H54 (cell line): Measurements from ENCODE around the gene OR2J1.
A peak's percentile ranks its signal among the peaks of the same experiment; 100 is the strongest.
"Not testable (repeated sequence)": the region's sequence is repeated elsewhere in the genome, so short reads cannot be mapped to it uniquely, and the experiment has no call there.

Experiments
- DNase-seq: peaks from one replicate; pipeline ENCODE4 v3.0.0; 2011; ENCODE audit warnings: low spot score, mixed read lengths; ENCODE audit not compliant: insufficient read length
- FAIRE-seq: peaks from 3 replicates; lab custom pipeline; 2011; peaks lifted over from hg19 to GRCh38; lab: Jason Lieb, UNC
- POLR2A ChIP-seq: IDR thresholded peaks from 2 replicates; pipeline ENCODE4 v1.6.1; 2011; ENCODE audit warnings: low read depth, mild to moderate bottlenecking, low read length

OR2J1 gene

DNA sequence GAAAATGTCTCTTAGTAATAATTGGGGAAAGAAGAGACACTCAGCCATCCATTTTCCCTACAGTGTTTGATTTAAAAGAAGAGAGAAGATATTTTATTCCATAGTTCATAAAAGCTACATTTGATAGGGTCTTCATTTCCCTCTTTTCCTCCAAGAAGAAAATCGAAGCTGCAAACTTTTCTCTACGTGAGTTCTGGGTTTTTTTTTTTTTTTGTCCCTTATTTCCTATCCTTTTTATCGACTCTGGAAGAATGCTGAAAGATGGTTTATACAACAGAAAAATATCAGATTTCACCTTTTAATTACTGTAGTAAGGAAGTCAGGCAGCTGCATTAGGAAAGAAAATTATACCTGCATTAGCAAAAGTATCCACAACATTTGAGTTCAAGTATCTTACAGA lies at the start of gene OR2J1:
Gene OR2J1 (plus strand): TSS at position 301 of the 400 bp plus-strand sequence. CDS start 1,453 bp downstream, outside the sequence.
- no peak for TF ChIP-seq POLR2A
- DNase-seq (no peak), FAIRE-seq (no peak)

DNA sequence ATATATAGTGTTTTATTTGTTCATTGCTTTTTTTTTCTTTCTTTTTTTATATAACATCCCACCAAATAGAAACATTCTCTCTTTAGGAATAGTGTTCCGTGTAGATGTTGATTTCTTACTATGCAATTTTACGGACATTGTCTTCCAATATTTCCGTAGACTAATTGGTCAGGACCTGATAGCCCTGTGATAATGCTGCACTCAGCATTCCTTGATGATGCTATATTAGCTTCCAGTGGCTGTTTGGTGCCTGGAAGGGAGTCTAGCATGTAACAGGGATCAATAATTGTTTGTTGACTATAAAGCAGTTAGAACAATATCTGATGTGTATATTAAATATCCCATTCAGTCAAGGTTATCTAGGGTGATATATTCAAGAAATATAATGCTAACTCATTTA lies 47.6 kb upstream of the OR2J1 start:
- no peak for DNase-seq
- TF ChIP-seq POLR2A: no peak
- no peak for FAIRE-seq

DNA sequence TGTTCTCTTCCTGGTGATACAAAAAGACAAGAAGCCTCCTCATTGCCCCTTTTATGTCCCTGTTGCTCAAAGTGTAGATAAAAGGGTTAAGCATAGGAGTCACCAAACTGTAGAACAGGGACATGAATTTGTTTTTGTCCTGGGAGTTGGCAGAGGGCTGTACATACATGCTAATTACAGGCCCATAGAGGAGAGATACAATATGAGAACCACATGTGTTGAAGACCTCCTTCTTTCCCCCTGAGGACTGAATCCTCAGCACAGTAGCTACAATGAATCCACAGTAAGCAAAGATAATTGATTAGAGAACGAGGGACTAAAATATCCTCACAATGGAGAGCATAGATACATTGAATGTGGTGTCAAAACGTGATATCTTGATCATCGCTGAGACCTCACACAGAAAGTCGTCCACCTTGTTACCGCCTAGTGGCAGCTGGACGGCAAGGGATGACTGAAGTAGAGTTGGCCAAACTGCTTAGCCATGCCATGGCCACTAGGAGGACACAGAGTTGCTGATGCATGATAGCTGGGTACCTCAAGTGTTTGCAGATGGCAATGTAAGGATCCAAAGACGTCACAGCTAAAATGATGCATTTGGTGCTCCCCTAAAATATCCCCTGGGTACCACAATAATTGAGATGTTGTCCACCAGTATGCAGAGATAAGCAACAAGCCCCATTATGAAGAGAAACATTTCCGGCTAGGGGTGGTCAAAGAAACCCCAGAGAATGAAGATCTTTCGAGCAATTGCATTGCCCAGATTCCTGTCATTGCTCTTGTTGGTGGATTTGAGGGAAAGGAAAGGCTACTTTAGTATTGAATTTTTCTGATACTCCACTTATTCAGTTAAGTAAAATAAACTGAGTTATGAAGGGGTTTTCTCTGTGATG lies 27.2 kb upstream of the OR2J1 start:
- DNase-seq (peak; percentile 12), FAIRE-seq (peak; percentile 94)
- TF ChIP-seq POLR2A: no peak

DNA sequence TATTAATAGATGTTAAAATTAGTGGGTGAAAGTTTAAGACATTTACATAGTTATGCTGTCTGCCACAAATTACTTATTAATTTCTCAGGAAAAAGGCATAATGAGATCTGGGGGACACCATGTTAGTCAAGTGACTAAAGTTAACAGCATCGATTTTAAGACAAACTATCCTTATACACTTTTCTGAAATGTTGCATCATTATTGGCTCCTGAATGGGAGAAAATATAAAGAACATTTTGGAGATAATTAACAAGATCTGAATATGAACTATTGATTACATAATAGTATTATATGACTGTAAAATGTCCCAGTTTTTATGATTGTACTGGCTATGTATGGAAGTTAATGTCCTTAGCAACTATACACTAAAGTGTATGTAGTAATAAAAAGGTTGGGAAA lies 20.1 kb upstream of the OR2J1 start:
- FAIRE-seq (no peak), DNase-seq (no peak)
- TF ChIP-seq POLR2A: no peak

DNA sequence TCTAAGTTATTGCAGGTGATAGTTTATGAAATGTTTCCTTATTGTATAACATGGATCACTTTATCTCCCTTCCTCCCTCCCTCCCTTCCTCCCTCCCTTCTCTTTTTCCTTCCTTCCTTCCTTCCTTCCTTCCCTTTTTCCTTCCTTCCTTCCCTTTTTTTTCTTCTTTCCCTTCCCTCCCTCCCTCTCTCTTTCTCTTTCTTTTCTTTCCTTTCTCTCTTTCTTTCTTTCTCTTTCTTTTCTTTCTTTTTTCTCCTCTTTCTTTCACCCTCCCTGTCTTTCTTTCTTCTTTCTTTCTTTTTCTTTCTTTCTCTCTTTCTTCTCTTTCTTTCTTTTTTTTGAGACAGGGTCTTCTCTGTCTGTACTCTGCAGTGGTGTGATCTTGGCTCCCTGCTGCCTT lies 18.0 kb upstream of the OR2J1 start:
- TF ChIP-seq POLR2A: no peak
- DNase-seq (no peak), FAIRE-seq (no peak)

DNA sequence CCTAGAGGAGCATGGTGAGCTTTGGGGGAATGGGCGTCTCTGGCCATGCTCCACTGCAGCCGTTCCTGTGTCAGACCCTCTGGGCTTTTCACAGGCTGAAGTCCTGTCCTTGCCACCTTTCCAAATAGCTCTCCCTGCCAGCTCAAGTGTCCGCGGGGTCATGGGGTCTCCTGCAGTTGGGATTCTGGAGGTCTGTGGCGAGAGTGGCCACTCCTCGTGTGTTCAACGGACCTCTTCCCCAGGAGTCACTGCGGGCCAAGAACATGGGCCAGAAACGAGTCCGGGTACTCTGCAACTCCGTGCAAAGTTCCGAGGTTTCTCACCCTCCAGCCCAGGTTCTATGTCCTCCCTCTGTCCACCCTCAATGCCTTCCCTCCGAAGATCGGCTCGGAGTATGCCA lies 16.8 kb upstream of the OR2J1 start:
- FAIRE-seq (no peak), DNase-seq (no peak)
- TF ChIP-seq POLR2A: no peak

DNA sequence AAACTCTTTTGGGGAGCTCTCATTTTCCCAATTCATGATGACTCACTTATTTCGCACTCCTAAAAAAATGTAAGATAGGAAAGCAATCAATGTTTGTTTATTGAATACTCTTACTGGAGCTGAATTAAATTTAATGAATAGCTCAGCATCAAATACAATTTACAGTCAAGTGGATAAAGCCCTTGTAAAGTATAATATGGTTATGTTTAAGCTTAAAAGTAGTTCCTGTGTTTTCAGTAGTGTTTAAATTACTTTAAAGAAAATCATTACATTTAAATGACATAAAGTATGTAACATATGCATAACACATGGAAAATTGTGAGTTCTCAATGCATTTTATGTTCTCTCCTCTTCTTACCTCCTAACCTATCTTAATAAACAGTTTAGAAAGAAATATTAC lies 12.1 kb upstream of the OR2J1 start, which contains the start of gene OR2B3:
Gene OR2B3 (minus strand): TSS at position 101 of the 400 bp plus-strand sequence. CDS start 65 bp downstream, at position 36.
- DNase-seq: no peak
- FAIRE-seq: no peak
- TF ChIP-seq POLR2A: no peak

DNA sequence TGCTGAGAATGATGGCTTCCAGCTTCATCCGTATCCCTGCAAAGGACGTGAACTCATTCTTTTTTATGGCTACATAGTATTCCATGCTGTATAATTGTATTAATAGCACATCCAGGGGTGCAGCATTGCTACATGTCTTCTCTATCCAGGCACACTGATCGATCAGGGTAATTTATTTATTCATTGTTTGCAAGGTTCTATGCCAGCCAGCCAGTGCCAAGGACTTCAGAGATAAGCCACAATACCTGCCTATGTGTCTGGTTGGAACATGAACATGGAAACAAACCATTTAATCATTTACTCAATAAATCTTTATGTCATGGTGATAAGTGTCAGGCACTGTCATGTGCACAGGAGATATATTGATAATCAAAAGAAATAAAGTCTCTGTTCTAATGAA lies 6.3 kb upstream of the OR2J1 start:
- DNase-seq (no peak), FAIRE-seq (no peak)
- TF ChIP-seq POLR2A: no peak

DNA sequence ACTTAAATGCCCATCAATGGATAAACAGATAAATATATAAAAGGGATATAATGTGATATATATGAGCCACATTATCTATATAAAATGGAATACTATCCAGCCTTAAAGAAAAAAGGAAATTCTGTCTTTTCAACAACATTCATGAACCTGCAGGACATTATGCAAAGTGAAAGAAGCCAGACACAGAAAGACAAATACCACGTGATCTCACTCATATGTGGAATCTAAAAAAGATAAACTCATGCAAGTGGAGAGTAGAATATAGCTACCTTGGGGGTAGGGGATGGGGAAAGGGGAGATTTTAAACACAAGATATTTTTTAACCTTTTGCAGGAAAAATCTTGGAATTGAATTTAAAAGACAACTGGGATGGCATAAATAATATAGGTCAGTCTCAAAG lies 1.5 kb upstream of the OR2J1 start:
- TF ChIP-seq POLR2A: no peak
- DNase-seq (no peak), FAIRE-seq (no peak)

DNA sequence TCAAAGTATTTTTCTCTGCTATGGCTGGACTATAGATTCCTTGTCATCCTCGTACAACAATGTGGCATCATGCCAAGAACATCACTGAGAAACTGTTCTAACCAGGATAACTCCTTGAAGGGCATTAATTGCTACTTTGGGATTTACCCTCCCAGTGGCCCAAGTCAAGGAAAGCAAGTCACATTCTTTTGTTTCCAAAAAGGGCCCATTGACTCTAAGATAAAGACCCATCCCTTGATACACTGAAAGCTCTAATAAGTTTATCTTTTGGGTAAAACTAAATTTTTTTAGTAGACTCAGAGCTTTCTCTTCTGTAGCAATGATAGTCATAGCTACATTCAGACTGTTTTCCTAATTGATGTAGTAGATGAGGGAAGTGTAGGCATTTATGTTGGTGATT lies 8.5 kb downstream of the OR2J1 start, which contains the start of gene OR2J3:
Gene OR2J3 (plus strand): TSS at position 301 of the 400 bp plus-strand sequence. CDS start 3,833 bp downstream, outside the sequence.
- DNase-seq (no peak), FAIRE-seq (no peak)
- no peak for TF ChIP-seq POLR2A

DNA sequence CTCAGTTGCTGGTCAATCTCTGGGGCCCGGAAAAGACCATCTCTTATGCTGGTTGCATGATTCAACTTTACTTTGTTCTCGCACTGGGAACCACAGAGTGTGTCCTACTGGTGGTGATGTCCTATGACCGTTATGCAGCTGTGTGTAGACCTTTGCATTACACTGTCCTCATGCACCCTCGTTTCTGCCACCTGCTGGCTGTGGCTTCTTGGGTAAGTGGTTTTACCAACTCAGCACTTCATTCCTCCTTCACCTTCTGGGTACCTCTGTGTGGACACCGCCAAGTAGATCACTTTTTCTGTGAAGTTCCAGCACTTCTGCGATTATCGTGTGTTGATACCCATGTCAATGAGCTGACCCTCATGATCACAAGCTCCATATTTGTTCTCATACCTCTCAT lies 12.8 kb downstream of the OR2J1 start:
- FAIRE-seq: no peak
- no peak for DNase-seq
- no peak for TF ChIP-seq POLR2A

DNA sequence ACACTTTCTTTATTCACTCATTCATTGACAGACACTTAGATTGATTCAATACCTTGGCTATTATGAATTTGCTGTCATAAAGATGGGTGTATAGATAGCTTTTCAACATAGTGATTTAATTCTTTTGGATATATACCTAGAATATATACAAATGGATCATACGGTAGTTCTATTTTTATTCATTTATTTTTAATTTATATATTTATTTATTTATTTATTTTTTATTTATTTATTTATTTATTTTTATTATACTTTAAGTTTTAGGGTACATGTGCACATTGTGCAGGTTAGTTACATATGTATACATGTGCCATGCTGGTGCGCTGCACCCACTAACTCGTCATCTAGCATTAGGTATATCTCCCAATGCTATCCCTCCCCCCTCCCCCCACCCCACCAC lies 15.7 kb downstream of the OR2J1 start:
- not testable (repeated sequence) for FAIRE-seq, DNase-seq

DNA sequence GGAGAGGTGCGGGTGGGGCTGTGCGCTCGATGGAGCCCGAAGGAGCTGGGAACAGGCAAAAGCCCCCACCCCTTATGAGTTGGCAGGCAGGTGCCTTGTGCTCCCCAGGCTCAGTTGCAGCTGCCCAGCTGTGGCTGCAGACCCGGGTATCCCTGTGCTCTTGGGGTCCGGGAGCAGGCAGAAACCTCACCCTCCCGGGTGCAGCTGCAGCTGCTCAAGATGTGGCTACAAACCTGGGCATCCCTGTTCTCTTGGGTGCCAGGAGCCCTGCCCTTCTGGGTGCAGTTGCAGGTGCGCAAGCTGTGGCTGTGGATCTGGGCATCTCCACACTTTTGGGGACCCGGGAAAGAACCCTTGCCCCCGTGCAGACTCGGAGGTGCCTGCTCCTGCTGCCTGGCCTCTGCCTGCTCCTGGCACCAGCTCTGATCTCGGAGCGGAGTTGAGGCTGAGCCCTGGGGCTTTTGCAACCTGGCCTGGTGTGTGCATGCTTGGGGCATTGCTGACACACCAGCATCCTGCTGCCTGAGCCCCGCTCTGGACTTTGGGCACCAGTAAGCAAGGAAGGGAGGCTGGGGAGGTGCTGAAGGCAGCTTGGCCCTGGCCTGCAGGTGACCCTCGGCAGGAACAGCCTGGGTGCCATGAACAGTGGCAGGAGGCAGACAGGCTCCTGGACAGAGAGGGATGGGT lies 30.2 kb downstream of the OR2J1 start:
- no peak for DNase-seq
- TF ChIP-seq POLR2A: no peak
- no peak for FAIRE-seq

DNA sequence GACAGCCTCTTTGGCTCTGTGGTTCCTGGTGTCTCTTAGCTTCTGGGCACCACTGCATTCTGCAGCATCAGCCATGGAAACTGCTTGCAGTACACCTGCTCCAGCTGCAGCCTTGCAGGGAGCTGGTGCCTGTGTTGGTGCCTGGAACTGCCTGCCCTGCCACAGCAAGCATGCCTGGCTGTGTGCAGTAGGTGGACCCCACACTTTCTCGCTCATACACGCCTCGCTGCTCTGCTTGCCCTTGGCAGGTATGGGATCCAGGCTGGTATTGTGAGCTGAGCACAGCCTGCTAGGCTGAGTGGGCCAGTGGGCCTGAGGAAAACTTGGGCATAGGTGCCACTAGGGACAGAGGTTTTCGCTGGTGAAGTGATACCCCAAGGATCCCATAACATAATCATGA lies 31.4 kb downstream of the OR2J1 start:
- no peak for TF ChIP-seq POLR2A
- DNase-seq: no peak
- no peak for FAIRE-seq
